ENCODE results near the gene HIVEP3.

HIVEP3 gene

GRCh38 chr1:41641941-41642527 lies 276.7 kb downstream of the HIVEP3 start:
- DNase-seq, result no peak

GRCh38 chr1:41641475-41641814 lies 277.3 kb downstream of the HIVEP3 start:
- DNase-seq, result no peak

GRCh38 chr1:41640756-41641474 lies 277.8 kb downstream of the HIVEP3 start:
- DNase-seq, result no peak

GRCh38 chr1:41640141-41640751 lies 278.5 kb downstream of the HIVEP3 start:
- DNase-seq, result no peak

GRCh38 chr1:41639332-41639936 lies 279.3 kb downstream of the HIVEP3 start:
- peak; percentile 36 for DNase-seq

- DNase-seq, result no peak
Measured at GRCh38 chr1:41638086-41639024, 280.4 kb downstream of the HIVEP3 start.

GRCh38 chr1:41637367-41637766 lies 281.4 kb downstream of the HIVEP3 start:
- DNase-seq, result no peak

GRCh38 chr1:41633764-41634163 lies 285.0 kb downstream of the HIVEP3 start:
- DNase-seq, result no peak

GRCh38 chr1:41632781-41633575 lies 285.7 kb downstream of the HIVEP3 start:
- DNase-seq, result no peak

- no peak for DNase-seq
Measured at GRCh38 chr1:41631971-41632370, 286.8 kb downstream of the HIVEP3 start.

- DNase-seq, result no peak
Measured at GRCh38 chr1:41631154-41631553, 287.6 kb downstream of the HIVEP3 start.

GRCh38 chr1:41629571-41629970 lies 289.2 kb downstream of the HIVEP3 start:
- no peak for DNase-seq

- DNase-seq, result no peak
Measured at GRCh38 chr1:41629141-41629540, 289.6 kb downstream of the HIVEP3 start.

GRCh38 chr1:41627491-41628280 lies 291.0 kb downstream of the HIVEP3 start:
- DNase-seq, result no peak

GRCh38 chr1:41626616-41627375 lies 291.9 kb downstream of the HIVEP3 start:
- peak; percentile 35 for DNase-seq

- no peak for DNase-seq
Measured at GRCh38 chr1:41626146-41626545, 292.6 kb downstream of the HIVEP3 start.

GRCh38 chr1:41623736-41624135 lies 295.0 kb downstream of the HIVEP3 start:
- DNase-seq, result no peak

GRCh38 chr1:41622859-41623732 lies 295.6 kb downstream of the HIVEP3 start:
- DNase-seq, result no peak

GRCh38 chr1:41622402-41622801 lies 296.3 kb downstream of the HIVEP3 start:
- DNase-seq, result no peak

Measured in activated T-cell treated with anti-CD3 and anti-CD28 coated beads for 4 hours (primary cell).